BLaER1 treated with 17β-estradiol and CSF1 and Interleukin-3, amounts not matched to agents 10 nM and 100 nM (cell line): Measurements from ENCODE around the gene HYI.
A peak's percentile ranks its signal among the peaks of the same experiment; 100 is the strongest.

Experiments
- H3K27ac ChIP-seq, 11 experiments: shearing (Covaris generic); formaldehyde crosslinking; 2 replicates each; pipeline ENCODE4 v1.8.1; 2022
- H3K27me3 ChIP-seq, 11 experiments: shearing (Covaris generic); formaldehyde crosslinking; 2 replicates each; pipeline ENCODE4 v1.8.1; 2022
- H3K36me3 ChIP-seq, 11 experiments: shearing (Covaris generic); formaldehyde crosslinking; 2 replicates each; pipeline ENCODE4 v1.8.1; 2022
- H3K4me1 ChIP-seq, 10 experiments: shearing (Covaris generic); formaldehyde crosslinking; 2 replicates each; pipeline ENCODE4 v1.8.1; 2022
- H3K4me2 ChIP-seq, 11 experiments: shearing (Covaris generic); formaldehyde crosslinking; 2 replicates each; pipeline ENCODE4 v1.8.1; 2022
- H3K4me3 ChIP-seq, 10 experiments: shearing (Covaris generic); formaldehyde crosslinking; 2 replicates each; pipeline ENCODE4 v1.8.1; 2022
- H3K9ac ChIP-seq, 11 experiments: shearing (Covaris generic); formaldehyde crosslinking; 2 replicates each; pipeline ENCODE4 v1.8.1; 2022
- H3K9me3 ChIP-seq, 11 experiments: shearing (Covaris generic); formaldehyde crosslinking; replicated peaks in 1 of 11; 2 replicates each; pipeline ENCODE4 v1.8.1; 2022
- H4K20me1 ChIP-seq, 11 experiments: shearing (Covaris generic); formaldehyde crosslinking; 2 replicates each; pipeline ENCODE4 v1.8.1; 2022
- Cebpa-rat ChIP-seq, 11 experiments: shearing (Covaris generic); IDR thresholded peaks; 2 replicates each; pipeline ENCODE4 v1.8.1; 2022

HYI gene

GRCh38 chr1:43404353-43404752, 49.4 kb downstream of the HYI start:
- Histone ChIP-seq H3K9me3 (no peaks in the 10 kb centered on the region), H3K9ac (no peak overlapping the region), H3K4me1 (no peaks in the 10 kb centered on the region), H3K4me2 (no peak overlapping the region), H3K27me3 (no peaks in the 10 kb centered on the region), H4K20me1 (peaks cover 0 to 18% (median 4%) of the 10 kb centered on the region in 11 experiments; a peak in 7 of 22 replicates), H3K4me3 (no peak overlapping the region), H3K27ac (no peak overlapping the region), H3K36me3 (peaks cover 63 to 87% (median 80%) of the 10 kb centered on the region in 11 experiments)
- peak in 5 of 11 experiments; percentile 16 to 53 (median 37); a peak in 2 of 22 replicates for TF ChIP-seq Cebpa-rat (IDR thresholded peaks at IDR 0.05)

GRCh38 chr1:43402089-43402865, 51.5 kb downstream of the HYI start:
- TF ChIP-seq Cebpa-rat (IDR thresholded peaks at IDR 0.05), result no peak
- Histone ChIP-seq H3K27me3 (no peaks in the 10 kb centered on the region), H3K36me3 (peaks cover 47 to 76% (median 61%) of the 10 kb centered on the region in 11 experiments)

More at GRCh38 chr1:43402089-43402865, 51.5 kb downstream of the HYI start:
- H3K4me3 ChIP-seq, result no peak overlapping the region
- no peaks in the 10 kb centered on the region for H3K4me1 ChIP-seq
- H4K20me1 ChIP-seq, result peaks cover 0 to 18% (median 4%) of the 10 kb centered on the region in 11 experiments; a peak in 8 of 22 replicates
- H3K9me3 ChIP-seq, result no peaks in the 10 kb centered on the region
- H3K27ac ChIP-seq, result no peak overlapping the region
- no peak overlapping the region for H3K4me2 ChIP-seq
- no peak overlapping the region for H3K9ac ChIP-seq
